HG03025 (cell line): ENCODE measurements around the gene UPB1.

Experiments
- ATAC-seq: cut with Tn5 transposase; IDR thresholded peaks from one replicate; pipeline ENCODE4 v1.9.1; 2021; ENCODE audit warnings: mild to moderate bottlenecking, moderate library complexity; ENCODE audit not compliant: unreplicated experiment, low FRiP score

UPB1 gene

DNA sequence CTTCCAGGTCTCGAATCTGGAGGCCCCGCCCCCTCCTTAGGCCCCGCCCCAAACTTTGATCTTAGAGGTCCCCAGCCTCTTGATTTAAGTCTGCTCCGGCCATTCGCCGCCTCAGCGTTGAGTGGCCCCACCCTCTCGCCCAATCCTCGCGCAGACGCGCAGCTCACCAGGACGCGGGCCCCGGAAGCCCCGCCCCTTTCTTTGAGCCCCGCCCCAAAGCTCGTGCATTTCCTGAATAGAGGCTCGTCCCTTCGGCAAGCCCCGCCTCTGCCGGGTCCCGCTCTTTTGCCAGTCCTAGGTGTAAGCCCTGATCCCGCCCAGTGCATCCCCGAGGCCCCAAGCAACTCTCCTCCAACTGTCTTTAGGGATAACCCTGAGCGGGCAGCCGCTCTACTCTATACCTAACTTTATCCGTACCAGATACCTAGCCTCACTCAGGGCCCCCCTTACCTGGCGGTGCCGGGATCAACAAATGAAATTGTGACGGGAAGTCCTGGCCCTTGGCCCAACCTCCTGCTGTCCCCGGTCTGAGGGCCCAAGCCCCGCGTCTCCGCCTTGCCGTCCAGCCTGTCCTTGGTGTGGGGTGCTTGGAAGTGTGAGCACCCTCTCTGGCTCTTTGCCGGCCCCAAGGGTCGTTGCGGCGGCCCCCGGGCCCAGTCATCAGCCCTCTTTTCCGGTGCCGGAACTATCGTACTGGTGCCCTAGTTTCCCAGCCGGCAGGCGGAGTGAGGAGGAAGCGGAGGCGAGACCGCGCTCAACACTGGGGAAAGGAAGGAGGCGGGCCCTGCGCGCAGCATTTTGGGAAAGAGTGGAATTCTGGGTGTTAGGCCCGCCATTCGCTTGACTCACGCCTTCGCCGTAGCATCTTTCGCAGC, 60.3 kb downstream of the UPB1 start, which contains the start of gene SNRPD3:
SNRPD3 (plus strand) TSS at position 835 of the 875 bp plus-strand sequence. CDS start 1,676 bp downstream, outside the sequence.
- ATAC-seq = peak; percentile 72

DNA sequence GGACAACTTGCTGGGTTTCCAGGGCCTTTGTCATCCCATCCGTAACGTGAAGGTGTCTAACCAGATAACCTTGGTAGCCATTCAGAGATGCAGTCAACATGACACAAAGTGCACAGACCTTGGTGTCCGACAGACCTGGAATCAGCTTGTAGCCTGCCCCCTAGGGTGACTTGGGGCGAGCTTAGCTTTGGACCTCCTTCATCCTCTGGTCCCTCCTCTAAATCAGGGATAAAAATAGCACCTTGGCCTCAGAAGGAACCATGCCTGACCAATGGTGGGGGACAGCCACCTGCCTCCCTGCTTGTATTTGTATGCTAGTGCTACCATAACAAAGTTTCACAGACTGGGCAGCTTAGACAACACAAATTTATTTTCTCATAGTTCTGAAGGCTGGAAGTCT, 64.3 kb downstream of the UPB1 start:
- ATAC-seq = no peak

DNA sequence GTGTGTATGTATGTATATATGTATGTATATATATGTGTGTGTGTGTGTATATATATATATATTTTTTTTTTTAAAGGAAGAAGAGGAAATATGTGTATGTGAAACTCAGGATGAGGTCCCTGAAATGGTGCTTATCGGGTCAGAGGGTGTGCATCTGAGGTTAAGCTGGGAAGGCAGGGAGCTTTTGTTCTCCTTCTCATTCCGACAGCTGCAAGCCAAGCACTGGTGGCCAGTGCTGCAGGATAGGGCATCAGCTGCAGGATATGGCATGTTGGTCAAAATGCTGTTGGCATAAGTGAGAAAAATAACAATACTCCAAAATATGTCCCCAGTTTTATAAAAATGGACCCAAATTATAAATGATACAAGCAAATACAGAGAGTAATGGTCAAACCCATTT, 68.1 kb downstream of the UPB1 start:
- ATAC-seq = no peak

DNA sequence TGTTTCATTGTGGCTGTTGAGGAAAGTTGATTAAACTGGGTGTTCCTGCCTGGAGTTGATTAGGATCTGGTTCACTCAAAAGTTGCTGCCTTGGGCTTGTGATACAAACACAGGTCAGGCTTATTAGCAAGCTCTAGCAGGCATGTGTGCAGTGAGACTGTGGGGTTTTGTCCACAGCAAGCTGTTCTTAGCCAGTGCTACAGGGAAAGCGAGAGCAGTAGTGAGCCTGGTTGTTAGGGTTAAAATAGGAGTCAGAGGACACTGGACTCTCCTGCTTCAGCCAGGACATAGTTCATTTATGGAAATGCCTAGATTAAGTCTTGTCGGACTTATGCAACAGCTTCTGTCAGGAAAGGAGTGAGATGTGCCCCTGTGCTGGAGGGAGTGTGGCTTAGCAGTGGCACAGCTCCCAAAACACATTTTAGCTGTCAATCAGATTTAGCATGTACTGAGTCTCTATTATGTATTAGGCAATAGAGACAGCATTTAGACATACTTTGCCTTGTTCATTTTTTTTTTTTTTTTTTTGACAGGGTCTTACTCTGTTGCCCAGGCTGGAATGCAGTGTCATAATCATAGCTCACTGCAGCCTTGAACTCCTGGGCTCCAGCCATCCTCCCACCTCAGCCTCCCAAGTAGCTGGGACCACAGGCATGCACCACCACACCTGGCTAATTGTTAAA, 69.4 kb downstream of the UPB1 start:
- no peak for ATAC-seq

DNA sequence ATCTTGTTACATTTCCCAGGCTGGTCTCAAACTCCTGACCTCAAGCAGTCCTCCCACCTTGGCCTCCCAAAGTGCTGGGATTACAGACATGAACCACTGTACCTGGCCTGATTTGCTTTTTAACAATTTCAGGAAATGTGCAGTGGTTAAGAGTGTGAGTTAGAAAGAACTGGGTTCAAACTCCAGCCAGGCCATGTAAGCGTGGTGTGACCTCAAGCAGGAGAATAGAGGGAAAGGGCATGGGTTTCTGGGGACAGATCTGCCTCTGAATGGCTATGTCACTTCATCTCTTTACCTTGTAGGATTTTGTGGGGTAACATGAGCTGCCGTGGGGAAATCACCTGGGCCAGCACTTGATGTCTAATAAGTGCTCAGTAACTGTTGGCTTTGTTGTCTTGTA, 69.9 kb downstream of the UPB1 start:
- ATAC-seq = no peak

DNA sequence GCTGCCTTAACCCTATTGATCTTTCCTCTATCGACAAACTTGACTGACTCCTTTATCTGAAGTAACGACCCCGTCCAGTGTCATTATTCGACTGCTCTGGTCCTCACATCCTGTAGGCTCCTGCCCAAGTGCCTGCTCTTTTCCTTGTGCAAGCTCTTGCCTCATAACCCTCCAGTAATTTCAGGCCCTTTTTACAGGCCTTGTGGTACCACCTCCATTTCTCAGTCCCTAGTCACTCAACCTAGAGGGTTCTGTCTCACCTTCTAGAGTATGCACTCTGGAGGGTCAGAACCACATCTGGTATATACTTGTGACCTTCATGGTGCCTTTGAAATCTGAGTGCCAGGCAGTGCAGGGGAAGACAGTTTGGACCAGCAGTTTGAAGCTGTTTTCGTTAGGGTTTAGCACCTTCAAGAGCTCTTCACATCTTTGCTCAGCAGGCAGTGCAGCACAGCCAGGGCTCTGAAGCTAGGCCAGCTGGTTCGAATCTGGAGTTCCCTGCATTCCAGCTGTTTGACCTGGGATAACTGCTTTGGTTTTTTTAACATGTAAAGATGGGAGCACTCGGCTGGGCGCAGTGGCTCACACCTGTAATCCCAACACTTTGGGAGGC, 71.9 kb downstream of the UPB1 start:
- ATAC-seq = no peak

DNA sequence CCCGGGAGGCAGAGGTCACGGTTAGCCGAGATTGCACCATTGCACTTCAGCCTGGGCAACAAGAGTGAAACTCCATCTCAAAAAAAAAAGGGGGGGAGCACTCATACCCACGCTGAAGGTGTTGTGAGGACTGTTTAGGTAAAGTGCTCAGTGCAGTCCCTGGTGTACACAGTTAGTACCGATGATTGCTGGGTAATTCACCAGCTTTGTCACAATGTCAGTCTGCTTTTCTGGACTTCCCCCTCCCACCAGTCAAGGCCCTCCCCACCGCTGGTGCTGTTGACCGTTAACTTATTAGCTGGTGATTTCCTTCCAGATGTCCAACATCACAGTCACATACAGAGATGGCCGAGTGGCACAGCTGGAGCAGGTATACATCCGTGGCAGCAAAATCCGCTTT, 72.5 kb downstream of the UPB1 start:
- no peak for ATAC-seq

DNA sequence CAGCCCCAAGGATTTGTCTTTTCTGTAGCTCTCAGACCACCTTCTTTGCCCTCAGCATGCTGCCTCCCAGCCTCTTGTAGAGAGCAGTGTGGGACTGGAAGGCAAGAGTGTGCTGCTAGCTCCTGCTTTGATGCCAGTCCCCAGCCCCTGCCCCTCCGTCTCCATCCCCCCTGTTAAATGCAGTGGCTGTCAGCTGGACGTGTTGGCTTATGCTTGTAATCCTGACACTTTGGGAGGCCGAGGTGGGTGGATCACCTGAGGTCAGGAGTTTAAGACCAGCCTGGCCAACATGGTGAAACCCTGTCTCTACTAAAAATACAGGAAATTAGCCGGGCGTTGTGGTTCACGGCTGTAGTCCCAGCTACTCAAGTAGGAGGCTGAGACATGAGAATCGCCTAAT, 76.1 kb downstream of the UPB1 start:
- no peak for ATAC-seq

DNA sequence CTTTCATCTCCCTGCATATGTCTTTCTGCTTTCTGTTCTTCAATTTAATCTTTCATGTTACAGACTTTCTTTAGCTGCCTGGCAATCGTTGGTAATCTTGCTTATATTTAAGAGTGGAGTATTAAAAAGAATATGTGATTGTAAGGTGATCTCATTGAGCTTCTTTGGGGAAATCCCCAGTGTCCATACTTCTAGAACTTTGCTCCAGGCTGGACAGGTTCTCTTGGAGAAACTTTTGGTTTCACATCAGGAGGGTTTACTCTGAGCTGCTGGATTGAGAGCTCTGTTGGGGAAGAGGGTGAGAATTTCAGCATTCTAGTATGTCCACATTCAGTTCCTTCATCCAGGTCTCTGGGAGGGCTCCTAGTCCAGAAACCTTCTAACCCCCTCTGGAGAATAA, 81.6 kb downstream of the UPB1 start:
- no peak for ATAC-seq
